VCaP (cell line): ENCODE data around the gene HIVEP2.

Source experiments
- H3K27ac ChIP-seq: fragments of 450-650 bp; 2 replicates; pipeline ENCODE4 v1.5.1; 2017
- CTCF ChIP-seq: fragments of 450-650 bp; conservative IDR thresholded peaks from 2 replicates; pipeline ENCODE4 v1.5.1; 2017; ENCODE audit warnings: mild to moderate bottlenecking, moderate library complexity

HIVEP2 gene

GRCh38 chr6:142811923-142812322 lies 133.1 kb downstream of the HIVEP2 start:
- TF ChIP-seq CTCF: no peak
- H3K27ac ChIP-seq: no peak overlapping the region

- no peak for TF ChIP-seq CTCF
- no peak overlapping the region for H3K27ac ChIP-seq
These were observed 133.9 kb downstream of the HIVEP2 start for GRCh38 chr6:142810952-142811514.

GRCh38 chr6:142809947-142810346 lies 135.0 kb downstream of the HIVEP2 start:
- TF ChIP-seq CTCF: no peak
- H3K27ac ChIP-seq: no peak overlapping the region

GRCh38 chr6:142808405-142809061 lies 136.4 kb downstream of the HIVEP2 start:
- no peak for TF ChIP-seq CTCF

GRCh38 chr6:142805042-142805441 lies 139.9 kb downstream of the HIVEP2 start:
- H3K27ac ChIP-seq: no peak overlapping the region
- TF ChIP-seq CTCF: no peak

More at GRCh38 chr6:142808405-142809061, 136.4 kb downstream of the HIVEP2 start:
- no peak overlapping the region for H3K27ac ChIP-seq

- no peak overlapping the region for H3K27ac ChIP-seq
- no peak for TF ChIP-seq CTCF
These were observed 140.5 kb downstream of the HIVEP2 start for GRCh38 chr6:142804490-142804889.

GRCh38 chr6:142803495-142804058 lies 141.4 kb downstream of the HIVEP2 start:
- TF ChIP-seq CTCF: no peak
- H3K27ac ChIP-seq: no peak overlapping the region
